ENCODE data around the gene USP22. TPM values are rescaled to one million over a fixed set of nuclear protein-coding genes. Genes with fewer than 3 reads are reported as not detected.
"Not testable (repeated sequence)": the region's sequence is repeated elsewhere in the genome, so short reads cannot be mapped to it uniquely, and the experiment has no call there.

The USP22 gene
- total RNA-seq, 1 donor from 2014 or later, result 139 TPM

DNA sequence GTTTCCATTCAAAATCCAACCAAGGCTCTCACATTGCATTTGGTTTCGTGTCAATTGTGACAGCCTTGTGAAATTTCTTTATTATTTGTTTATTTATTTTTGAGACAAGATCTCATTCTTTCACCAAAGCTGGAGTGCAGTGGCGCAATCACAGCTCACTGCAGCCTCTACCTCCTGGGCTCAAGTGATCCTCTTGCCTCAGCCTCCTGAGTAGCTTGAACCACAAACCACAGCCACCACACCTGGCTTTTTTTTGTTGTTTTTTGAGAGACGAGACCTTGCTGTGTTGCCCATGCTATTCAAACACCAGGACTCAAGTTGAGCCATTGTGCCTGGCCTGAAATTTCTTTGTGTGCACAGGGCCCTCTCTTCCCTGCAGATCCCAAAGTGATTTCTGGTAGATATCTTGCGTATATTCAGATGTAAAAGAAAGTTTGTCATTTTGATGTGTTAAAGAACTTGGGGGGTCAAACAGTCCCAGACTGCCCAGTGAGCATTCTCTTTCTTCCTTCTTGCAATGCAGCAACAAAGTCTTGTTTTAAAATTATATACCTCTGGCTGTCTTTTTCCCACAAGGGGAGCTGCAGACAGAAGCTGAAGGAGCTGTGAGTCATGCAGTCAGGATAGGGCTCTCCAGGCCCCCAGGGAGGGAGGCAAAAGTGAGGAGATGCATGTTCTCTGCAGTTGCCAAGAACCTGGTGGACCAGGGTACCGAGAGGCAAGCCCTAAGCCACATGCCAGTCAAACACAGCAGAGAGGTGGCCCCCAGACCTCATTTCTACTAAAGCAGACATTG lies 15.5 kb upstream of the USP22 start:
- intact Hi-C loops (cut with DNase I), result no loop called here
- DNase-seq (no peak), ATAC-seq (ENCODE audit: poor library complexity) (no peak)

GRCh38 chr17:21053056-21053455 lies 10.2 kb upstream of the USP22 start:
- not testable (repeated sequence) for DNase-seq; ATAC-seq (ENCODE audit: poor library complexity)

DNA sequence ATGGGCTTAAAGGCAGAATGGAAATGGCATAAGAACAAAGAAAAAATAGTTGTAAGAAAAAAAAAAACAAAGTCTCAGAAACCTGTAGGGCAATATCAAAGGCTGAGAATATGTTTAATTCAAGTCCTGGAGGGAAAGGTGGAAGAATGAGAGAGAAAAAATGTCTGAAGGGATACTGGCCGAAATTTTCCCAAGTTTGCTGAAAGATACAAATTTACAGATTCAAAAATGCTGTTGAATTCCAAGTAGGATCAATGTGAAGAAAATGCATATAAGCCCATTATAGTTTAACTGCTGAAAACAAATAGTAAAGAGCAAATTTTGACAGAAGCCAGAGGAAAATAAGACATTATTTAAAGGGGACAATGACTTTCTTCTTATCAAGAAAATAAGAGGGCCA lies 6.6 kb upstream of the USP22 start:
- ATAC-seq (ENCODE audit: poor library complexity) (no peak), DNase-seq (no peak)
- intact Hi-C loops (cut with DNase I), result loop anchor here (10.0 kb wide), 1 partner anchor 235 kb away; the partner anchor contains the start of gene MAP2K3

More at GRCh38 chr17:21053056-21053455, 10.2 kb upstream of the USP22 start:
- intact Hi-C loops (cut with DNase I), result not testable (repeated sequence)

DNA sequence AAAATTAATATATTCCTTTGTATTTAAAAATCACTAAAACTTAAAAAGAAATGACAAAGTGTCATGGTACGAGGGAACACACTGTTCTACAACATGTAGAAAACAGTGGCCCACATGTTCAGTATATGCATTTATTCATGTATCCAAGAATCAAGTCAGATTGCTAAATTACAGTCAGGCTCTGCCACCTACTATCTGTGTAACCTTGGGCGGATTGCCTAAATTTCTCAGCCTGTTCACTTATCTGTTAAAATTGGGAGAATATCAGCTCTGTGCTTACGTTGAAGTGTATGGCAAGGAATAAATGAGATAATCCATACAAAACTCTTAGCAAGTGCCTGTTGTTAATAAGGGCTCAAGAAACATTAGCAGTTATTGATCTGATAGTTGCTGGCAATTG lies 3.4 kb upstream of the USP22 start:
- DNase-seq (no peak), ATAC-seq (ENCODE audit: poor library complexity) (no peak)
- intact Hi-C loops (cut with DNase I), result loop anchor here (10.0 kb wide), 1 partner anchor 239 kb away; the partner anchor contains the start of gene MAP2K3

DNA sequence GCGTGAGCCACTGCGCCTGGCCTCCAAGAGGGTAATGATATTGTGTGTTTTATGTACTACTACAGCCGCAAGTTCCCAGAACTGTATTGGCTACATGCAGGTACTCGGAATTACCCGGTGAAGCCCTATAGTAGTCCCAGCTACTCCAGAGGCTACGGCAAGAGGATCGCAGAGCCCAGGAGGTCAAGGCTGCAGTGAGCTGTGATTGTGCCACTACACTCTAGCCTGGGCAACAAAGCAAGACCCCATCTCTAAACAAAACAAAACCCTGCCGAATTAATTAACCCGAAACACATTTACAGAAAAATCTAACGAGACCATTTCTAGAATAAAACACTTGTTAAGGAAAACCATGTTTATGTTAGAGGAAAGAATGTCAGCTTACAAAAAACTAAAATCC lies 2.2 kb upstream of the USP22 start:
- intact Hi-C loops (cut with DNase I), result loop anchor here (10.0 kb wide), 1 partner anchor 240 kb away; the partner anchor contains the start of gene MAP2K3
- no peak for DNase-seq
- ATAC-seq (ENCODE audit: poor library complexity), result no peak

GRCh38 chr17:21043296-21044232 lies 753 bp upstream of the USP22 start:
- ATAC-seq (ENCODE audit: poor library complexity), result peak; percentile 92
- intact Hi-C loops (cut with DNase I), result loop anchor here (10.0 kb wide), 1 partner anchor 241 kb away; the partner anchor contains the start of gene MAP2K3
- DNase-seq, result peak; percentile 99

- ATAC-seq (ENCODE audit: poor library complexity) (peak; percentile 62), DNase-seq (peak; percentile 92)
- intact Hi-C loops (cut with DNase I), result loop anchor here (10.0 kb wide), 1 partner anchor 243 kb away; the partner anchor contains the start of gene MAP2K3
These were observed 912 bp downstream of the USP22 start for GRCh38 chr17:21041741-21042457.

DNA sequence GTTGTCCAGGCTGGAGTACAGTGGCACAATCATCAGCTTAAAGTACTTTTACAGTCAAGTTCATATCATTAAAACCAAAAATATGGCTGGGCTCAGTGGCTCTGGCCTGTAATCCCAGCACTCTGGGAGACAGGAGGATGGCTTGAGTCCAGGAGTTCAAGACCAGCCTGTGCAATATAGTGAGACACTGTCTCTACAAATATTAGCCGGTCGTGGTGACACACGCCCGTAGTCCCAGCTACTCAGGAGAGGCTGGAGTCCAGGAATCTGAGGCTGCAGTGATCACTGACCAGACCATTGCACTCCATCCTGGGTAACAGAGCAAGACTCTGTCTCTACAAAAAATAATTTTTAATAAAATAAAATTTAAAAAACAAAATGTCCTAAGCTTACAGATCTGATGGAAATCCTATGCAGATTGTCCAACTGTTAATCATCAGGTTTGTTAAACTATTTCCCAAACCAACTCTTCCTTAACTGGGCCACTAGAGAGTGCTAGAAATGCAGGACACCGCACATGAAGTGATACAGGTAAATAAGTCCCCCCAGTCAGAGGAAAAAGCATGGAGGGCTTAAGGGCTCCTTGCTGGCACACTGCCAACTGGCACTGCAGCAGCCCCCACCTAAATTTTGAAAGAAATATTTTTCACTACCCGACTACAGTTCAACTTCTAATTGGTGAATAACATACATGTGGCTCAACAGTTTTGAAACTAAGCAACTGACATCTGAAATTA lies 2.8 kb downstream of the USP22 start:
- DNase-seq, result no peak
- intact Hi-C loops (cut with DNase I), result loop anchor here (10.0 kb wide), 1 partner anchor 245 kb away; the partner anchor contains the start of gene MAP2K3
- ATAC-seq (ENCODE audit: poor library complexity), result no peak

- ATAC-seq (ENCODE audit: poor library complexity), result no peak
- DNase-seq, result no peak
- intact Hi-C loops (cut with DNase I), result no loop called here
These were observed 5.6 kb downstream of the USP22 start for GRCh38 chr17:21037117-21037803.

DNA sequence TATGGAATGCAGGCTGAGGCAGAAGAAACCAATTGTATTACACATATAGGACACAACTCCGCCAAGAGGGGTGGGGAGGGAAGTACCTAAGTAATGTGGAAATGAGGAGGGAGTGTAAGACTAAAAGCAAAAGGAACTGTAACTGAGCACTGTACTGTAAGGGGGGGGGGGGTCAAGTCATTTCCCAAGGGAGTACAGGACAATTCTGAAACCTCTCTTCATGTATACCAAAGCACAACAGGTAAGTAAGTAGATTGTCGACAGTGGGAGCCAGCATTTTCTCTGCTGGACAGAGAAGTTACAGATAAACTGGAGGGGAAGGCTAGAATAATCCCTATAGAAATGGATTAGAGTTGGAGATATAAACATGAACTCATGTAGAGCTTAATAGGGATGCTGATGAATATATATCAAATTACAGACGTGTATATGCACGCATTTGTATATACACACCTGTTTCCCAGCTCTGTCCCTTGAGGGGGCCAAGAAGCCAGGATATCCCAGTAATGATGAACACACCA lies 6.4 kb downstream of the USP22 start:
- DNase-seq (no peak), ATAC-seq (ENCODE audit: poor library complexity) (no peak)
- intact Hi-C loops (cut with DNase I), result no loop called here

GRCh38 chr17:21035406-21035805 lies 7.4 kb downstream of the USP22 start:
- DNase-seq (no peak), ATAC-seq (ENCODE audit: poor library complexity) (no peak)
- intact Hi-C loops (cut with DNase I), result no loop called here

- DNase-seq (no peak), ATAC-seq (ENCODE audit: poor library complexity) (peak; percentile 34)
- intact Hi-C loops (cut with DNase I), result no loop called here
These were observed 8.2 kb downstream of the USP22 start for GRCh38 chr17:21034340-21035235.

- DNase-seq (no peak), ATAC-seq (ENCODE audit: poor library complexity) (no peak)
- intact Hi-C loops (cut with DNase I), result no loop called here
These were observed 9.5 kb downstream of the USP22 start for GRCh38 chr17:21033350-21033749.

DNA sequence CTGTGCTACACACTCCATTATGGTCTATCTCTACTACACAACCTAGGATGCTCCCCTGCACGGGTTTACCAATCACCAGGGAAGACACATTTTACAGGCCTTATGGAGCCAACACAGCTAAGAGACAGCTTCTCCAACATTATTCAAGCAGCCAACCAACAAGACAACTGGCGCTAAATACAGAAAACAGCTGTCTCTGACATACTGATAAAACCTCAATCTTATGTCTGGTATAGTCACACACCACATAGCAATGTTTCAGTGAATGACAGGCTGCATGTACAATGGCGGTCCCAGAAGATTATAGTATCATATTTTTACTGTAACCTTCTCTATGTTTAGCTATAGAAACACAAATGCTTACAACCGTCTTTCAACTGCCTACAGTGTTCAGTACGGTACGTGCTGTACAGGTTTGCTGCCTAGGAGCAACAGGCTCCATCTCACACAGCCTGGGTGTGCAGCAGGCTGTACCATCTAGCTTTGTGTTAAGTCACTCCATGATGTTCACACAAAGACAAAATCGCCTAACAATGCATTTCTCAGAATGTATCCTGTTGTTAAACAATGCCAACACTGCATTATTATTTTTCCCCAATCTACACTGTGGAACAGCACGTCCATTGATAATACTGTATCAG lies 10.9 kb downstream of the USP22 start:
- no peak for ATAC-seq (ENCODE audit: poor library complexity)
- DNase-seq, result no peak
- intact Hi-C loops (cut with DNase I), result no loop called here

DNA sequence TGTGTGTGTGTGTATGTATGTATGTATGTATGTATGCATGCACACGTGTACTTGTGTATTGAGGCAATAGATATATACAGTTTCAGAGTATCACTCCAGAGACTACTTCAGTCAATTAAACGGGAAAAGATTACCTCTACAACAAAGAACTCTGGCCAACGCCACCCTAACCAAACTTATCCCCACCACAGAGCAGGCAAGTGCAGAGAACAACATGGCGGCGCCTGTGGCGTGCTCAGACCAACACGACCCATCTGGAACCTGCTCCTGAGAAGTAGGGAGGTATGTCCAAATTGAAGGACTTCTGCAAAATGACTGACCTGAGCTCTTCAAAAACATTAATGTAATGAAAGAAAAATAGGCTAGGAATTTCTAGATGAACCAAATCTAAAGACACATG lies 12.4 kb downstream of the USP22 start:
- ATAC-seq (ENCODE audit: poor library complexity) (no peak), DNase-seq (no peak)
- intact Hi-C loops (cut with DNase I), result no loop called here

DNA sequence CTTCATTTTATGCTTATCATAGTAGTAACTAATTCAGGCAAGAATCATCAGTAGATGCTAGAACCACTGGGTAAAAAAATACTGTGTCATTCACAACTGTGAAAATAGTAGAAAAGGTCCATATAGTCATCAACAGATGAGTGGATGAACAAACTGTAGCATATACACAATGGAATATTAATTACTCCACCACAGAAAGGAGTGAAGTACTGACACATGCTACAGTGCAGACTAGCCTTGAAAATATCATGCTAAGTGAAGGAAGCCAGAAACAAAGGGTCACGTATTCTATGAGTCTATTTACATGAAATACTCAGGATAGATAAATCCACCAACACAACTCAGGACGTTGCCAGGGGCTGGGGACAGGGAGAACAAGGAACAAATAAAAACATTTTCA lies 13.3 kb downstream of the USP22 start:
- intact Hi-C loops (cut with DNase I), result no loop called here
- DNase-seq (no peak), ATAC-seq (ENCODE audit: poor library complexity) (no peak)

Measured in Right ventricle myocardium superior (tissue), 1 donor.